ENCODE data around the gene PSMD14.

- TF ChIP-seq NRF1 (IDR thresholded peaks at IDR 0.05; ENCODE audit: low read depth, low read length), result no peak
- no peak for TF ChIP-seq EGR1 (IDR thresholded peaks at IDR 0.05; ENCODE audit: borderline replicate concordance, low read depth, low read length)
- no peak for TF ChIP-seq CTCF (IDR thresholded peaks at IDR 0.05; ENCODE audit: control extremely low read depth in 1 of 3, insufficient read depth in 1 of 3, low read depth in 1 of 3, low read length in 3 of 3)
- TF ChIP-seq MAFK (IDR thresholded peaks at IDR 0.05; ENCODE audit: low read depth, low read length), result no peak
- no peak for TF ChIP-seq POLR2AphosphoS5 (IDR thresholded peaks at IDR 0.05; ENCODE audit: low read depth, low read length)
- TF ChIP-seq TEAD4 (IDR thresholded peaks at IDR 0.05; ENCODE audit: low read depth, low read length), result no peak
- TF ChIP-seq POLR2A (IDR thresholded peaks at IDR 0.05; ENCODE audit: control extremely low read depth in 1 of 2, low read depth in 2 of 2, low read length in 2 of 2), result no peak
- TF ChIP-seq ZNF274 (IDR thresholded peaks at IDR 0.05; ENCODE audit: borderline replicate concordance, extremely low read depth, low read length), result no peak
- no peak for TF ChIP-seq PHF8 (conservative IDR thresholded peaks at IDR 0.05; ENCODE audit: low read depth, low read length)
- TF ChIP-seq SAP30 (IDR thresholded peaks at IDR 0.05; ENCODE audit: insufficient read depth, insufficient replicate concordance, low read length), result no peak
These were observed 39.1 kb upstream of the PSMD14 start for GRCh38 chr2:161269111-161269510.

Data from H1 (cell line).